PC-3 (cell line): Measurements from ENCODE around the gene RMP24.

ENCODE experiments used
- CTCF ChIP-seq: fragments of 300-600 bp; sonication (generic); conservative IDR thresholded peaks from 2 replicates; pipeline ENCODE4 v1.5.1; 2017; ENCODE audit warnings: antibody characterized with exemption, low read depth, mild to moderate bottlenecking, low read length
- EZH2 ChIP-seq: fragments of 300-600 bp; sonication (generic); IDR thresholded peaks from one replicate; pipeline ENCODE4 v1.6.1; 2017; ENCODE audit warnings: antibody characterized with exemption, mild to moderate bottlenecking, low read length; ENCODE audit not compliant: unreplicated experiment
- EZH2phosphoT487 ChIP-seq: fragments of 300-600 bp; sonication (generic); IDR thresholded peaks from 2 replicates; pipeline ENCODE4 v1.6.1; 2018; ENCODE audit warnings: mild to moderate bottlenecking, antibody characterized with exemption, low read length, borderline replicate concordance

- no peak for TF ChIP-seq CTCF
- TF ChIP-seq EZH2: no peak
- TF ChIP-seq EZH2phosphoT487: no peak
These were observed 10.7 kb downstream of the RMP24 start for GRCh38 chr18:35983147-35983546.
